Upper lobe of left lung (tissue), 6 donors: ENCODE measurements around the gene THRA. TPM values are rescaled to one million over a fixed set of nuclear protein-coding genes. Genes with fewer than 3 reads are reported as not detected.

Experiments used
- ATAC-seq, 2 donors: fragments of 200-7000 bp; cut with Tn5 transposase; one replicate each; pipeline ENCODE4 v1.9.1; 2022; ENCODE audit warnings: mild to moderate bottlenecking in 2 of 2, moderate library complexity in 2 of 2; ENCODE audit not compliant: low FRiP score in 2 of 2
- DNase-seq, 2 donors: peaks; one replicate each; pipeline ENCODE4 v3.0.0-alpha.2; 2019 to 2020
- H3K27ac ChIP-seq, 4 donors: fragments of 200-600 bp; sonication (generic); one replicate each; pipeline ENCODE4 v1.5.1; 2016 to 2019
- H3K27me3 ChIP-seq, 4 donors: fragments of 200-600 bp; sonication (generic); one replicate each; pipeline ENCODE4 v1.5.1; 2017 to 2019
- H3K36me3 ChIP-seq, 4 donors: fragments of 200-600 bp; sonication (generic); one replicate each; pipeline ENCODE4 v1.5.1; 2016 to 2019
- H3K4me1 ChIP-seq, 4 donors: fragments of 200-600 bp; sonication (generic); one replicate each; pipeline ENCODE4 v1.5.1; 2018 to 2019
- H3K4me3 ChIP-seq, 4 donors: fragments of 200-600 bp; sonication (generic); one replicate each; pipeline ENCODE4 v1.5.1; 2017 to 2019; ENCODE audit warnings: mild to moderate bottlenecking in 2 of 4, moderate library complexity in 1 of 4
- H3K9me3 ChIP-seq, 4 donors: fragments of 200-600 bp; sonication (generic); one replicate each; pipeline ENCODE4 v1.5.1; 2018 to 2019
- EP300 ChIP-seq, 4 donors: sonication (generic); formaldehyde crosslinking; IDR thresholded peaks; one replicate each; pipeline ENCODE4 v1.5.1; 2017; ENCODE audit warnings: antibody characterized with exemption in 4 of 4, control low read depth in 2 of 4
- POLR2A ChIP-seq, 4 donors: fragments of 450-650 bp; IDR thresholded peaks; one replicate each; pipeline ENCODE4 v1.5.1; 2016 to 2017; ENCODE audit warnings: antibody characterized with exemption in 4 of 4, mild to moderate bottlenecking in 2 of 4
- POLR2AphosphoS5 ChIP-seq, 2 donors: sonication (generic); formaldehyde crosslinking; IDR thresholded peaks; one replicate each; pipeline ENCODE4 v1.5.1; 2017; ENCODE audit warnings: antibody characterized with exemption in 2 of 2
- WGBS, 2 donors: methylation state at CpG; one replicate each; pipeline ENCODE4 v1.1.5; 2017 to 2018; 5-methylcytosine and 5-hydroxymethylcytosine counted together
- total RNA-seq, 6 donors: library from RNA; depleted of rRNA in 4 of 6; stranded (reverse); fragments of >200 nt in 4 of 6; gene quantifications; one replicate each; pipeline versions ENCODE4 v1.1.0 to v1.2.1, GENCODE V29; 2016 to 2021
- TF ChIP-seq, protein P1 (sequence below), 6 experiments: fragments of 450-650 bp in 4 of 6; fragments of 200-600 bp in 2 of 6; sonication (generic) in 2 of 6; IDR thresholded peaks; one replicate each; pipeline ENCODE4 v1.5.1; 2016 to 2019; ENCODE audit warnings: antibody characterized with exemption in 6 of 6
- donor health status: DM: no; HTN: no; CAD: no; lungs with moderate emphysema.
- donor health status: DM: no; HTN: yes; CAD: no; lungs with severe emphysema.

The THRA gene
- total RNA-seq, 6 donors from 2014 or later: 31.0 to 55.3 (median 49.9) TPM

DNA sequence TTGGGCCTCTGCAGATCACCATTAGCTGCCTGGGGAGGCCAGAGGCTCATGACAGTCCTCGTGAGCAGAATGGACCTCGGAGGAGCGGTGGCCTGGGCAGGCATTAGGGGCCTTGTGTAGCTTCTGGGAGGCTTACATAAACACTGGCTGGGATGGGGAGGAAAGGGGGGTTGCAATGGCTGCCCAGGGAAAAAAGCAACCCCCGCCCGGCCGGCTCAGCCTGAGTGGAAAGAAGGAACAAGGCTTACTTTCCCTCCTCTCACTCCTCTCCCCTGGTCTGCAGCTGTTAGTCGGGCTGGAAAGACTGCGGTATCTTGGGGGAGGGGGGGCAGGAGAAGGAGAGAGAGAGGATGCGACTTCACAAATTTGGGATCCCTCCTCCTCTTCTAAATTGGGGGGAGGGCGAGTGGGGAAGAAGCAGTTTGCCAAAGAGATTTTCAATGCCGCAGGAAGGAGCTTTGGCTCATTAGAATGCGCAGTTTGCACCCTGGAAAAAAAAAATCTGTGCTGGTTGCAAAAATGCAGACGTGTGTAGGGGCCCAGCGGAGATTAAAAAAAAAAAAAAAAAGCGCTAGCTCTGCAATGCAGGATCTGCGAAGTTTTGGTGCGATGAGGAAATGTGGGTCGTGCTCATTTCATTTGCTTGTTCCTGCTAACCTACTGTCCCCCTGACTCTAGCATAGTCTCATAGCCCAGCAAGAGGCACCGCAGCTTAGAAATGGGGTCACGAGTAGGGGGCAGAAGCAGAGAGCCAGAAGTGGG is 44.2 kb downstream of the THRA start:
- ATAC-seq: no peak
- Histone ChIP-seq H3K4me3 (no peak overlapping the region), H3K36me3 (no peaks in the 10 kb centered on the region), H3K27ac (peak overlapping the region; percentile 91 to 97 (median 93)), H3K9me3 (no peaks in the 10 kb centered on the region), H3K4me1 (peaks cover 98 to 100% (median 99%) of the 10 kb centered on the region in 4 donors), H3K27me3 (no peaks in the 10 kb centered on the region)
- TF ChIP-seq POLR2A (IDR thresholded peaks at IDR 0.05): no peak
- no peak for TF ChIP-seq EP300 (IDR thresholded peaks at IDR 0.05)
- TF ChIP-seq, protein P1, sequence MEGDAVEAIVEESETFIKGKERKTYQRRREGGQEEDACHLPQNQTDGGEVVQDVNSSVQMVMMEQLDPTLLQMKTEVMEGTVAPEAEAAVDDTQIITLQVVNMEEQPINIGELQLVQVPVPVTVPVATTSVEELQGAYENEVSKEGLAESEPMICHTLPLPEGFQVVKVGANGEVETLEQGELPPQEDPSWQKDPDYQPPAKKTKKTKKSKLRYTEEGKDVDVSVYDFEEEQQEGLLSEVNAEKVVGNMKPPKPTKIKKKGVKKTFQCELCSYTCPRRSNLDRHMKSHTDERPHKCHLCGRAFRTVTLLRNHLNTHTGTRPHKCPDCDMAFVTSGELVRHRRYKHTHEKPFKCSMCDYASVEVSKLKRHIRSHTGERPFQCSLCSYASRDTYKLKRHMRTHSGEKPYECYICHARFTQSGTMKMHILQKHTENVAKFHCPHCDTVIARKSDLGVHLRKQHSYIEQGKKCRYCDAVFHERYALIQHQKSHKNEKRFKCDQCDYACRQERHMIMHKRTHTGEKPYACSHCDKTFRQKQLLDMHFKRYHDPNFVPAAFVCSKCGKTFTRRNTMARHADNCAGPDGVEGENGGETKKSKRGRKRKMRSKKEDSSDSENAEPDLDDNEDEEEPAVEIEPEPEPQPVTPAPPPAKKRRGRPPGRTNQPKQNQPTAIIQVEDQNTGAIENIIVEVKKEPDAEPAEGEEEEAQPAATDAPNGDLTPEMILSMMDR (IDR thresholded peaks at IDR 0.05): no peak
- no peak for TF ChIP-seq POLR2AphosphoS5 (IDR thresholded peaks at IDR 0.05)
- no peak for DNase-seq
- WGBS, 2 donors: 40 to 49% methylated on average over 20 of the region's 20 CpGs

DNA sequence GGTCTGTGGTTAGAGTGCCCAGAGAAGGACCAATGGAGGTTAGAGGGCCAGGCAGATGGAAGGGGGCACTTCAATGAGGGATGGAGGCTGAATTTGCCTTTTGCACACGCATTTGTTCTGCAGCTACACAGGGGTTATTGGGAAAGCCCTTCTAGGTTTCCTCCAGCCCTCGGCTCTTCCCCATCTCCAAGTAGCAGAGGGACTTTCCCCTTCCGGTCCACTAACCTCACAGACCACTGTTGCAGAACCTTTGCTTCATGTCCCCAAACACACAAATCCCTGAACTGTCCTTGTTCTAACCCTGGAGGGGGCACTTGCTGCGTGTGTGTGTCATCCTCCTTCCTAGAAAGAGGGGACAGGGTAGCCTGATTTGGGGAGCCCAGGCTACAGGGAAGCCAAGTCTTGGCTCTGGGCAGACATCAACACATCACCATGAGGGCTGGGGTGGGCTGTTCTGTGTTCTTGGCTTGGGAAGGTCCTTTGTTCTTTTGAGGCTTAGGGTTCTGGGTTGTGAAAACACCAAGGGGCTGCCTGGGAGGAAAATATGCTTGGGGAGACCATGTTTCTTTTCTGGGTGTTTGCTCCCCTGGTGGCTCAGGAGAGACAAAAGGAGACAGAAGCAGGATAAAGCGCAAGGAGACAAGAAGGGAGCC is 44.9 kb downstream of the THRA start:
- Histone ChIP-seq H3K4me1 (peaks cover 98 to 100% (median 99%) of the 10 kb centered on the region in 4 donors), H3K4me3 (peak overlapping the region in 3 of 4 donors; percentile 6 to 12 (median 7)), H3K36me3 (no peaks in the 10 kb centered on the region), H3K9me3 (no peaks in the 10 kb centered on the region), H3K27me3 (no peaks in the 10 kb centered on the region), H3K27ac (peak overlapping the region; percentile 91 to 97 (median 93))
- 13 to 22% methylated on average over 5 of the region's 5 CpGs for WGBS, 2 donors
- DNase-seq: peak in 1 of 2 donors; percentile 69
- peak in 1 of 2 donors; percentile 16 for ATAC-seq
- peak in 1 of 2 donors; percentile 11 for TF ChIP-seq POLR2AphosphoS5 (IDR thresholded peaks at IDR 0.05)
- TF ChIP-seq EP300 (IDR thresholded peaks at IDR 0.05): no peak
- no peak for TF ChIP-seq POLR2A (IDR thresholded peaks at IDR 0.05)
- TF ChIP-seq, protein P1 (IDR thresholded peaks at IDR 0.05): peak in 1 of 6 experiments; percentile 17

DNA sequence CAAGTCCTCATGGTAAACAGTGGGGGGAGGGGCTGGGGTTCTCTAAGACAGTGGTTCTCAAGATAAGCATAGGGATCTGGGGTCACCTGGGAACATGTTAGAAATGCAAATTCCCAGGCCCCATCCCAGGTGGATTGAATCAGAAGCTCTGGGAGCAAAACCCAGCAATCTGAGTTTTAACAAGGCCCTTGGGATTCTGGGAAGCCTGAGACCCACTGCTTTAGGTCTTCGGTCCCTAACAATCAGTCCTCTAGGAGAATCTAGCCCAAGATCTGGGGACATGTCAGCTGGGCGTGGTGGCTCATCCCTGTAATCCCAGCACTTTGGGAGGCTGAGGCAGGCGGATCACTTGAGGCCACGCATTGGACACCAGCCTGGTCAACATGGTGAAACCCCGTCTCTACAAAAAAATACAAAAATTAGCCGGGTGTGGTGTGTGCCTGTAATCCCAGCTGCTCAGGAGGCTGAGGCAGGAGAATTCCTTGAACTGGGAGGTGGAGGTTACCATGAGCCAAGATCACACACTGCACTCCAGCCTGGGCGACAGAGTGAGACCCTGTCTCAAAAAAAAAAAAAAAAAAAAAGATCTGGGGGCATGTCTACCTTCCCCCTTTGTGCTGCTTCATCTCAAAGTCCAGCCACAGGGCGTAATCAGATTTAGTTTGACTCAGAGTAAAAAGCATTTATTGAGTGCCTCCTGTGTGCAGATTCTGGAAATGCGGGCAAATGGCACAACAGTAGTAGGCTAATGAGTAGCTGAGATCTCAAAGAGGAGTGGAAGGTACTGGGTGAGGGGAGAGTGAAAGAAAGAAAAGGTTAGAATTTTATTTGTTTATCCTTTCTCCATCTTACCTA is 46.4 kb downstream of the THRA start:
- TF ChIP-seq EP300 (IDR thresholded peaks at IDR 0.05) (no peak), POLR2AphosphoS5 (IDR thresholded peaks at IDR 0.05) (no peak)
- TF ChIP-seq, protein P1 (IDR thresholded peaks at IDR 0.05): peak in 1 of 6 experiments; percentile 8
- Histone ChIP-seq H3K9me3 (no peaks in the 10 kb centered on the region), H3K27ac (peak overlapping the region; percentile 91 to 97 (median 93)), H3K27me3 (no peaks in the 10 kb centered on the region), H3K4me1 (peaks cover 94 to 99% (median 95%) of the 10 kb centered on the region in 4 donors), H3K36me3 (no peaks in the 10 kb centered on the region), H3K4me3 (no peak overlapping the region)
- DNase-seq (no peak), ATAC-seq (no peak)
- 91 to 94% methylated on average over 9 of the region's 9 CpGs for WGBS, 2 donors

DNA sequence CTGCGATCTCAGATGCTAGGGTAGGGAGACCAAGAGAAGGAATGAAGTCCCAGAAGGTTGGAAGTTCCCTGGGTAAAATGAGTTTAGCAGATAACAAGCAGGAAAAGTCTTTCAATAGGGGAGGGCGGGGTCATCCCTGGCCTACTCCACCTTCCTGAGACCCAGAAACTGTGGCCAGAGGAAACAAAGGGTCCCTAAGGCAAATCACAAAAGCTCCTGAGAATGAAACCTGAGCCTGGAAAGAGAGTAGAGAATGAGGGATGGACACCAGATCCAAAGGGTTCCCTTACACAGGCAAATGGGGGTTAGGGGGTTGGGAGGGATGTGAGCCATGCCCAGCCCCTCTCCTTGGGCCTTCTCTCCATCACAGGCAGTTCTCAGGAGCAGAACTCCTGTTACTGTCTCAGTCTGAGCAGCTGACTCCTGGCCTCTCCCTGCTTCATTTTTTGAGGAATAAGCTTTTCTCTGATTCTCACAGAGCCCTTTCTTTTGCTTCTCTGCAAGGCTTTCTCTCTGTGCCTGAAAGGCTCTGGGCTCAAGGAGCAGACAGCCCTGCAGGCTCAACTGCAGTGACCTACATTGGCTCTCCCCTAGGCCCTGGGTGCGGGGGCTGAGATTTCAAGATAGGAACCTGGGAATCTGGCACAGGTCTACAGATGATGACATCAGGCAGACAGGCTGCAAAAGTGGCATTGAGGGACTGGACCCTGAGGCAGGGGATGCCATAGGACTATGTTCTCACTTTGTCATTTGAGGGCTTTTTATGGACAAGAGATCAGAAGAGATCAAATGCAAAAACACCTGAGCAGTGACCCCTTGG is 47.5 kb downstream of the THRA start:
- Histone ChIP-seq H3K36me3 (no peaks in the 10 kb centered on the region), H3K4me1 (peaks cover 84 to 92% (median 85%) of the 10 kb centered on the region in 4 donors), H3K27me3 (no peaks in the 10 kb centered on the region), H3K9me3 (no peaks in the 10 kb centered on the region), H3K27ac (peak overlapping the region; percentile 91 to 97 (median 93)), H3K4me3 (no peak overlapping the region)
- DNase-seq (peak in 1 of 2 donors; percentile 20), ATAC-seq (no peak)
- TF ChIP-seq POLR2AphosphoS5 (IDR thresholded peaks at IDR 0.05): no peak
- no peak for TF ChIP-seq EP300 (IDR thresholded peaks at IDR 0.05)
- TF ChIP-seq, protein P1 (IDR thresholded peaks at IDR 0.05): no peak
- no peak for TF ChIP-seq POLR2A (IDR thresholded peaks at IDR 0.05)
- WGBS, 2 donors: 55 to 70% methylated on average over 2 to 3 of the region's 3 CpGs
